Measurements from ENCODE around the gene NSRP1.

DNA sequence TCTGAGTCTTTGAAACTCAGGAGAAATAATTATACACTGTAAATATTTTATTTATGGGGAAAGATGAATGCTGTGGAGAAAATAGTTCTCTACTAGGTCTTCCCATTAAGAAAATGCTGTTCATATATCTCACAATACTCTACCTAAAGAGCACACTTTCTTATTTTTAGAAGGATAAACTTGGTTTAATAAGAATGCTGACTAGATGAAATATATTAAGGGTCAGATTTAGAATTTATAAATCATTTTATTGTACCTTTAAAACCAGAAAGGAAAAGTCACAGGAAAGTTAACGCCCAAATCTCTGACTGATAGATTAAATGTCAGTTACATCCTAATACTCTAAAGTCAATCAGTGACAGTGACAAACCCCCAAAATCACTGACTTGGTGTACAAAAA is 70.1 kb downstream of the NSRP1 start:
- TF ChIP-seq POLR2A (IDR thresholded peaks at IDR 0.05; ENCODE audit: low read depth, low read length) (no peak), CTCF (conservative IDR thresholded peaks at IDR 0.05; ENCODE audit: low read depth, low read length) (no peak), BHLHE40 (IDR thresholded peaks at IDR 0.05; ENCODE audit: low read depth, low read length) (no peak), RAD21 (IDR thresholded peaks at IDR 0.05; ENCODE audit: low read length) (no peak), RCOR1 (IDR thresholded peaks at IDR 0.05; ENCODE audit: insufficient replicate concordance, low read length) (no peak), MAFK (IDR thresholded peaks at IDR 0.05; ENCODE audit: low read depth, low read length) (peak; percentile 65), RFX5 (IDR thresholded peaks at IDR 0.05; ENCODE audit: low read depth, low read length) (no peak)

Data from IMR-90 (cell line).